Measurements from ENCODE around the gene CLUH.
"Not testable (repeated sequence)": the region's sequence is repeated elsewhere in the genome, so short reads cannot be mapped to it uniquely, and the experiment has no call there.

CLUH gene

DNA sequence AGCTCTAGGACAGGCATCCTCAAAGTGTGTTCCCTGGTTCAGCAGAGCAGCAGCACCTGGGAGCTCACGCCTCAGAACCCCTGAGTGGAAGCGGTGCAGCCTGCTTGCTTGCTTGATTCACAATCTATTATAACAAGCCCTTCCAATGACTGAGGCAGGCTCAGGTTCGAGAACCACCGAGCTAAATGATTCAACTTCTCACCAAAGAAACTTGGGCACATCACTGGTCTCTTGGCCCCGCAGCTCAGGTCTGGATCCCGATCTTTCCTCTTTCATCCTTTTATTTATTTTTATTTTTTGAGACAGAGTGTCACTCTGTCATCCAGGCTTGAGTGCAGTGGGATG, 24.5 kb downstream of the CLUH start:
- DNase-seq (ENCODE audit: low spot score), result no peak

DNA sequence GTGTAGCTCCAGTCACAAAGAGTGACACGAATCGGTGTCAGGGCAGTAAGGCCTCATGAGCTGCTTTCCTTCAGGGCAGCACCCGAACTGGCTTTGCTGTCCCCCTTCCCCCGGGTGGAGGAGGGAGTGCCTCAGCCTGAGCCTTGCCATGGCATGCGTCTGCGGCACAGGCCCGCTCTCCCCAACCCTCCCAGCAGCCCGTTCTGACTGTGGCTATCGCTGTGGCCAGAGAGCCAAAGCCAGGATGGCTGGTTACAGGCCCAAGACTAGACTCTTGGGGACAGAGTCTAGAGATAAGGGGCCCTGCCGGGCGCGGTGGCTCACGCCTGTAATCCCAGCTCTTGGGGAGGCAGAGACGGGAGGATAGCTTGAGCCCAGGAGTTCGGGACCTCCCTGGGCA, 25.9 kb downstream of the CLUH start:
- DNase-seq (ENCODE audit: low spot score), result no peak

DNA sequence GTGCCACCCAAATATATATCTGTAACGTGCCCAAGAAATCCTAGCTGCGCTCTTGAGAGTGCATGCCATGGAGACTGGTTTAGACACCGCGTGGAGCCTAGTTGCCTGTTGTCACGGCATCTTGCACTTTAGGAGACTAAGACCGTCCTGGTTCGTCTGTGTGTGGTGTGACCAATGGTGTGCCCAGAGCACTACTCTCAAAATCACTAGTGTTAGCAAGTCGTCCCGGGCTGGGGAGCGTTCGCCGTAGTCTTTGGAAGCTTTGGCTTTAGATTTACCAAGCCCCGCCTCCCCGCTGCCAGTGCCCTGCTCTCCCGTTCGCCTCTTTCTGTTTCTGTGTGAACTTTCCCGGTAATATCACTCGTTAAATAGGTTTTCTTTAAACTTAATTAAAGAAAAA, 27.0 kb downstream of the CLUH start:
- DNase-seq (ENCODE audit: low spot score), result no peak

DNA sequence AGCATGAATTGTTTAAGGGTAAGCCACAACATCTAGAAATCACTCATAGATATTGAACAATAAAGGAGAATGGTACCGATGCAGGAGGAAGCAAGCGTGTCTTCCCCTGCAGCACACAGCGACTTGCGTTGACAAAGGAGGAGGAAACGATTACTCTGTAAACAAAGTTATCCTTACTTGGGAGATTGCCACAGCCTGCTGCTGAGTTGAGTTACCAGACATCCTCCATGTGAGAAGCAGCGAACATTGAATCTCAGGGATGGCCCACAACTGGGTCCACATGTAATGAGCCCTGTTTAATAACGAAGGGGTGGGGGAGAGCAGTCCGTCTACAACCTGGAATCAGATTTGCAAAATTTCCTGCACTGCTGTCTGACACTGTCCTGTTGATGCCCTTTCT, 27.7 kb downstream of the CLUH start:
- DNase-seq (ENCODE audit: low spot score), result no peak

GRCh38 chr17:2682176-2682938, 29.2 kb downstream of the CLUH start:
- no peak for DNase-seq (ENCODE audit: low spot score)

GRCh38 chr17:2681650-2682049, 29.9 kb downstream of the CLUH start:
- DNase-seq (ENCODE audit: low spot score), result no peak

DNA sequence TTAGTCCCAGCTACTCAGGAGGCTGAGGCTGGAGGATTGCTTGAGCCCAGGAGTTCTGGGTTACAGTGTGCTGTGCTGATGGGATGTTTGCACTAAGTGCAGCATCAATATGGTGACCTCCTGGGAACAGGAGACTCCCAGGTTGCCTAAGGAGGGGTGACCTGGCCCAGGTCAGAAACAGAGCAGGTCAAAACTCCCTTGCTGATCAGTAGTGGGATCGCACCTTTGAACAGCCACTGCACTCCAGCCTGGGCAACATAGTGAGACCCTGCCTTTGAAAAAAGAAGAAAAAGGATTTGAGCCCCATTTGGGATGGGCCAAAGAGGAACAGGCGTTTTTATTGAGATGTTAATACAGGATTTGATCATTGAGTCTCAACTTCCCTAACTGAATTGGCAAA, 30.6 kb downstream of the CLUH start:
- no peak for DNase-seq (ENCODE audit: low spot score)

DNA sequence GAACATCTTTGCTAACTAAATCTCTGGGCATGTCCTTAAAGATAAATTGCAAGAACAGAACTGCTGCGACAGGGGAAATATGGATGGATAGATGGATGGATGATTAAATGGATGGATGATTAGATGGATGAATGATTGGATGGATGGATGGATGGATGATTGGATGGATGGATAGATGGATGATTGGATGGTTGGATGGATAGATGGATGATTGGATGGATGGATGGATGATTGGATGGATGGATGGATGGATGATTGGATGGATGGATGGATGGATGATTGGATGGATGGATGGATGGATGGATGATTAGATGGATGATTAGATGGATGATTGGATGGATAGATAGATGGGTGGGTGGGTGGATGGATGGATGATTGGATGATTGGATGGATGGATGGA, 32.3 kb downstream of the CLUH start:
- DNase-seq (ENCODE audit: low spot score), result not testable (repeated sequence)

DNA sequence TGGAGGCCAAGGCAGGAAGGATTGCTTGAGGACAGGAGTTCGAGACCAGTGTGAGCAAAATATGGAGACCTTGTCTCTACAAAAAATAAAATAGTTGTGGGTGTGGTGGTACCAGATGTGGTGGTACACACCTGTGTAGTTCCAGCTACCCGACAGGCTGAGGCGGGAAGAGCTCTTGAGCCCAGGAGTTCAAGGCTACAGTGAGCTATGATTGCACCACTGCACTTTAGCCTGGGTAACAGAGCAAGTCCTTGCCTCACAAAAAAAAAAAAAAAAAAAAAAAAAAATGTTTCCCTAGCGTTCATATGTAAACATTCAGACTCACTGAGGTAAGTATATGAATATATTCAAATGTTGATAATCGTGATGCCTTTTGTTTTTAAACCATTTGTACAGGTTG, 39.5 kb downstream of the CLUH start:
- DNase-seq (ENCODE audit: low spot score), result no peak

DNA sequence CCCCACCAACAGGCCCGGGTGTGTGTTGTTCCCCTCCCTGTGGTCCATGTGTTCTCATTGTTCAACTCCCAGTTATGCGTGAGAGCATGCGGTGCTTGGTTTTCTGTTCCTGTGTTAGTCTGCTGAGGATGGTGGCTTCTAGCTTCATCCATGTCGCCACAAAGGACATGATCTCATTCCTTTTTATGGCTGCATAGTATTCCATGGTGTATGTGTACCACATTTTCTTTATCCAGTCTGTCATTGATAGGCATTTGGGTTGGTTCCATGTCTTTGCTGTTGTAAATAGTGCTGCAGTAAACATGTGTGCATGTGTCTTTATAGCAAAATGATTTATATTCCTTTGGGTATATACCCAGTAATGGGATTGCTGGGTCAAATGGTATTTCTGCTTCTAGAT, 51.2 kb downstream of the CLUH start:
- DNase-seq (ENCODE audit: low spot score), result not testable (repeated sequence)

- DNase-seq (ENCODE audit: low spot score), result not testable (repeated sequence)
These were observed 52.2 kb downstream of the CLUH start for GRCh38 chr17:2659337-2659736.

- DNase-seq (ENCODE audit: low spot score), result no peak
These were observed 55.3 kb downstream of the CLUH start for GRCh38 chr17:2656283-2656682.

DNA sequence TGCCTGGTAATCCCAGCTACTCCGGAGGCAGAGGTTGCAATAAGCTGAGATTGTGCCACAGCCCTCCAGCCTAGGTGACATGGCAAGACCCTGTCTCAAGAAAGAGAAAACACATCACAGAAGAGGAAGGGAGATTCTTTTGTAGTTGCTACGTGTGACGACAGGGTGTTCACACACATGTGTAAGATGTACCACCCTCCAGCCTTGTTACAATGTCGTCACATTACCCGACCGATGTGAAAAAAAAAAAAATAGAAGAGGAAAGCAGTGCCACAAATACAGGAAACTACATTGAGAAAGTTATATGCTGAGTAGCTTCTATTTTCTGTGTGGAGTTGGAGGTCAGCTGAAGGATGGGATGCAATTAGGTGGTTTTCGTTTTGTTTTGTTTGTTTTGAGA, 56.0 kb downstream of the CLUH start:
- no peak for DNase-seq (ENCODE audit: low spot score)

GRCh38 chr17:2652911-2653310, 58.7 kb downstream of the CLUH start:
- DNase-seq (ENCODE audit: low spot score), result not testable (repeated sequence)

DNA sequence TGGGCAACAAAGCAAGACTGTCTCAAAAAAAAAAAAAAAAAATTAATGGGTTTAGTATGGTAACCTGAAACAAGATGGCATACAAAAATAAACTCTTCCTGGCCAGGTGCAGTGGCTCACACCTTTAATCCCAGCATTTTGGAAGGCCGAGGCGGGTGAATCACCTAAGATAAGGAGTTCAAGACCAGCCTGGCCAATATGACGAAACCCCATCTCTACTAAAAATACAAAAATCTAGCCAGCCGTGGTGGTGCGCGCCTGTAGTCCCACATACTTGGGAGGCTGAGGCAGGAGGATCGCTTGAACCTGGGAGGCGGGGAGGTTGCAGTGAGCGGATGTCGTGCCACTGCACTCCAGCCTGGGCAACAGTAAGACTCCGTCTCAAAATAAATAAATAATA, 62.4 kb downstream of the CLUH start:
- no peak for DNase-seq (ENCODE audit: low spot score)

- no peak for DNase-seq (ENCODE audit: low spot score)
These were observed 63.6 kb downstream of the CLUH start for GRCh38 chr17:2647957-2648356.

GRCh38 chr17:2644971-2645370, 66.6 kb downstream of the CLUH start:
- DNase-seq (ENCODE audit: low spot score), result no peak
